Psoas muscle (tissue), 8 donors: Measurements from ENCODE around the gene TBC1D14. TPM values are rescaled to one million over a fixed set of nuclear protein-coding genes. Genes with fewer than 3 reads are reported as not detected.
A peak's percentile ranks its signal among the peaks of the same experiment; 100 is the strongest.

Experiments
- ATAC-seq, 4 donors: fragments of 200-7000 bp; cut with Tn5 transposase; one replicate each; pipeline ENCODE4 v1.9.1; 2020; ENCODE audit warnings: moderate library complexity in 3 of 4, mild to moderate bottlenecking in 2 of 4
- DNase-seq, 2 donors: peaks; one replicate each; pipeline ENCODE4 v3.0.0-alpha.2; 2020
- H3K27ac ChIP-seq: fragments of 200-600 bp; one replicate; pipeline ENCODE4 v1.8.0; 2022
- H3K27me3 ChIP-seq, 3 donors: fragments of 200-600 bp in 1 of 3; one replicate each; pipeline versions ENCODE4 v1.6.1 to v1.8.0; 2013 to 2022; ENCODE audit warnings: low read length in 2 of 3, mild to moderate bottlenecking in 2 of 3, moderate library complexity in 1 of 3; ENCODE audit not compliant: insufficient read depth in 3 of 3
- H3K36me3 ChIP-seq, 2 donors: fragments of 200-600 bp in 1 of 2; one replicate each; pipeline versions ENCODE4 v1.6.1 to v1.8.0; 2013 to 2022; ENCODE audit warnings: low read depth in 1 of 2, mild to moderate bottlenecking in 1 of 2, moderate library complexity in 1 of 2; ENCODE audit not compliant: insufficient read depth in 1 of 2
- H3K4me1 ChIP-seq: fragments of 200-600 bp; one replicate; pipeline ENCODE4 v1.8.0; 2022
- H3K4me3 ChIP-seq: fragments of 200-600 bp; one replicate; pipeline ENCODE4 v1.8.0; 2022; ENCODE audit warnings: mild to moderate bottlenecking
- H3K9me3 ChIP-seq: fragments of 200-600 bp; one replicate; pipeline ENCODE4 v1.8.0; 2022
- WGBS, 3 donors: extraction: QIAGEN DNeasy Blood & Tissue Kit; methylation state at CpG; one replicate each; pipeline versions ENCODE4 v1.1.6 to v1.1.7; 2013; 5-methylcytosine and 5-hydroxymethylcytosine counted together
- intact Hi-C, 2 donors: fragments of 100-400 bp; cut with DNase I; formaldehyde crosslinking; loops; one replicate each; pipeline versions ENCODE4 v1.11.0 to v1.14.2; 2022
- polyA plus RNA-seq, 3 donors: library from polyadenylated mRNA; stranded (reverse); fragments of 200-250 nt; gene quantifications; one replicate each; pipeline ENCODE4 v1.2.3, GENCODE V29; 2013
- total RNA-seq, 4 donors: library from RNA; stranded (reverse); fragmentation: NEBNext Ultra II Directional in 2 of 4; extraction: Animal tissue kit (Norgen Biotek cat#: 25700) in 2 of 4; gene quantifications; one replicate each; pipeline versions ENCODE4 v1.2.1 to v1.2.4, GENCODE V29; 2021 to 2023
- TF ChIP-seq, protein P1 (sequence below): fragments of 200-600 bp; IDR thresholded peaks from one replicate; pipeline ENCODE4 v1.8.0; 2022; ENCODE audit warnings: antibody characterized with exemption
- donor health status: healthy with polysubstance abuse.
- donor health status: DM: no; HTN: no; CAD: no; lungs with moderate emphysema.
- donor health status: Bipolar disorder and iron deficiency.
- donor health status: healthy.
- donor health status: DM: yes; HTN: yes; CAD: no.
- donor health status: DM: no; HTN: no; CAD: no.
- donor health status: DM: no; HTN: no; CAD: no.
- donor health status: DM: yes; HTN: yes; CAD: no.

Gene TBC1D14
- total and polyA plus RNA-seq, 7 donors = 14.7 to 45.5 (median 33.1) TPM

DNA sequence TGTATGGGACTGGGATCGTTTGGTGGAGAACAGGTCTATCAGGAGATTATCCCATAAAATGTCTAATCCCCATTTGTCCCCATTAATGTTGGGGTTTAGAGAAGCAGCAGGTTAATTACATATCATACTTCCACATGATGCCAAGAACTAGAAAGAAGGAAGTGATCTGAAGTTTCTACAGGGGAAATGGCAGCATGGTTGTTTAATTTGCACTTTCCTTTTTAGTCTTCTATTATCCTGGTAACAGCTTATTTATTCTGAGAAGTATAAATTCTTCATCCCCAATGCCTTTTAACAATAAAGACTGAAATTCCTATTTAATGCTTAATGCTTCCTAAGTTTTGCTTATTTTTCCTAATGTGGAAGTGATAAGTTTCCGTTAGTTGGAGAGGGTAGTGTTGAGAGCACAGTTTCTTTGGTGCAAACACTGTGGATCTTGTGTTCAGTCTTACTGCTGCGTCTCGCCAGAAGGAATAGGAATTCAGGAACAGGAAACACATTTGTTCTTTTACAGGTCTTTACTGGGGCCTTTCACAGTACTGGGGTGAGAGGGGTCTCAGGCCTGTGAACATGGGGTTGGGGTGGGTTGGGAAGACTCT is 74.0 kb downstream of the TBC1D14 start:
- Histone ChIP-seq H3K27ac (peak overlapping the region; percentile 43), H3K36me3 (no peaks in the 10 kb centered on the region), H3K4me1 (peaks cover 45% of the 10 kb centered on the region), H3K4me3 (no peak overlapping the region), H3K27me3 (no peaks in the 10 kb centered on the region), H3K9me3 (no peaks in the 10 kb centered on the region)
- TF ChIP-seq, protein P1, sequence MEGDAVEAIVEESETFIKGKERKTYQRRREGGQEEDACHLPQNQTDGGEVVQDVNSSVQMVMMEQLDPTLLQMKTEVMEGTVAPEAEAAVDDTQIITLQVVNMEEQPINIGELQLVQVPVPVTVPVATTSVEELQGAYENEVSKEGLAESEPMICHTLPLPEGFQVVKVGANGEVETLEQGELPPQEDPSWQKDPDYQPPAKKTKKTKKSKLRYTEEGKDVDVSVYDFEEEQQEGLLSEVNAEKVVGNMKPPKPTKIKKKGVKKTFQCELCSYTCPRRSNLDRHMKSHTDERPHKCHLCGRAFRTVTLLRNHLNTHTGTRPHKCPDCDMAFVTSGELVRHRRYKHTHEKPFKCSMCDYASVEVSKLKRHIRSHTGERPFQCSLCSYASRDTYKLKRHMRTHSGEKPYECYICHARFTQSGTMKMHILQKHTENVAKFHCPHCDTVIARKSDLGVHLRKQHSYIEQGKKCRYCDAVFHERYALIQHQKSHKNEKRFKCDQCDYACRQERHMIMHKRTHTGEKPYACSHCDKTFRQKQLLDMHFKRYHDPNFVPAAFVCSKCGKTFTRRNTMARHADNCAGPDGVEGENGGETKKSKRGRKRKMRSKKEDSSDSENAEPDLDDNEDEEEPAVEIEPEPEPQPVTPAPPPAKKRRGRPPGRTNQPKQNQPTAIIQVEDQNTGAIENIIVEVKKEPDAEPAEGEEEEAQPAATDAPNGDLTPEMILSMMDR = no peak
- DNase-seq (no peak), ATAC-seq (no peak)
- 66 to 74% (median 73%) methylated on average over 4 of the region's 4 CpGs for WGBS, 3 donors
- intact Hi-C loops = loop anchor here in 1 of 2 donors (10.0 kb wide), 1 partner anchor 269 kb away; the partner anchor contains the start of gene BLOC1S4

DNA sequence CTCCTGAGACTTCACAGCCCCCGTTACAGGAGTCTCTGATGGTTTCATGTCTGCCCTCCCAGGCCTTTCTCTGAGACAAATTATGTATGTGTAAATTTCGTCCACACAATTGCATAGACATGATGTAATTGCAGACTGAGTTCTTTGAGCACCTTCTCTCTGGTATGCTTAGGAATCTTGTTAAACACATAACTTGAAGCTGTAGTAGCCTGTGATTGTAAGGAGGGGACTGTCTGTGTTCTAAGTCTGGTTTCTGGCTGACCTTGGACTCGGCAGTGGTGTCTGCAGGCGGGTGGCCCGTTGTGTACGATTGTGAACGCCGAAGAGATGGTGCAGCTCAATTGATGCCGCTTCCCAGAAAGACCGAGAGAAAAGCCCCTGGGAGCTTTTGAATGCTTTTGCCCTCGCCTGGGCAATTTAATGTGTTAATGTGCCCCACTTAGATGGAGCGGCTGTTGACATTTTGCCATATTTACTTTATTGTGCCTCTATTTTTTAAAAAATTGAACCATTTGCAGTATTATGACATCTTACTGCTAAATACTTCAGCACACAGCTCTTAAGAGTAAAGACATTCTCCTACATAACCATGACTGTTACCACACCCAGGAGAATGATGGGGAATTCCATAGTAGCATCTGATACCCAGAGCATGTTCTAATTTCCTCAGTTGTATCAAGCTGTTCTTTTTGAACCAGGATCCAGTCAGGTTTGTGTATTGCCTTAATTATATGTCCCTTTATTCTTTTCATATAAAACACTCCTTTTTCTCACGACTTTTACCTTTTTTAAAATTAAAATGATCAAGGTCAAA is 75.2 kb downstream of the TBC1D14 start:
- Histone ChIP-seq H3K9me3 (no peaks in the 10 kb centered on the region), H3K4me3 (peak overlapping the region; percentile 67), H3K27me3 (no peaks in the 10 kb centered on the region), H3K4me1 (peaks cover 56% of the 10 kb centered on the region), H3K36me3 (no peaks in the 10 kb centered on the region), H3K27ac (peak overlapping the region; percentile 87)
- WGBS, 3 donors = 50 to 68% (median 57%) methylated on average over 13 of the region's 13 CpGs
- no peak for ATAC-seq
- intact Hi-C loops = loop anchor here (5.0 to 10.0 kb wide), 5 partner anchors 57 to 270 kb away; partner anchors contain the start of genes BLOC1S4 (in 1 of the 2), GRPEL1 (in 1 of the 2) and TADA2B (in 1 of the 2)
- DNase-seq = no peak
- TF ChIP-seq, protein P1 = no peak

DNA sequence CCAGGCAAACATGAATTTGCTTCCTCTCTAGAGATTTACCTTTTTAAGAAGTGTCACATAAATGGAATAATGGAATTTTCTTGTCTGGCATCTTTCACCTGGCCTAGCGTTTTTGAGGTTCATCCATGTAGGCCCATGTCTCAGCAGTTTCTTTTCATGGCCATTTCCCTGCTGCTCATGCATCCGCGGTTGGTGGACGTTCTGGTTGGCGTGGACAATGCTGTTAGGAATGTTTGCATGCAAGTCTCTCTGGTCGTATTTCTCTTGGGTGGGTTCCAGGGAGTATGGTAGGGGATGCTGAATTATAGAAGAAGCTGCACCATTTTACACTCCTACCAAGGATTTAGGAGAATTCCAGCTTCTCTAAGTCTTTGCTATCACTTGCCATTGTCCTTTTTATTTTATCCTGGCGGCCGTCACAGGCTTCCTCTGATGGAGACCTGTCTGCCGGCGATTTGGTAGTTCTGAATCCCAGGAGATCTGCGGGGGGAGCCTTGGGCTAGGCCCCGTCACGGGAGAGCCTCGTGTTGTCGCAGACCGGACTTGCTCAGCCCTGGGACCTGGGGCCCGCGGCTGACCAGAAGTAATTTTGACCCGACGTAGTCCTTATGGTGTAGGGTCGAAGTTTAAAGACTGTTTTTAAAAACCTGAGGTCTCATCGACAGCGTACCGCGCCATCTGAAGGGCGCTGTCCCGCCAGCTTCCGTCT is 76.6 kb downstream of the TBC1D14 start:
- TF ChIP-seq, protein P1 = no peak
- DNase-seq (peak in 1 of 2 donors; percentile 81), ATAC-seq (peak; percentile 60 to 76 (median 62))
- Histone ChIP-seq H3K4me3 (peak overlapping the region; percentile 67), H3K27me3 (no peaks in the 10 kb centered on the region), H3K36me3 (no peaks in the 10 kb centered on the region), H3K4me1 (peaks cover 70% of the 10 kb centered on the region), H3K27ac (peak overlapping the region; percentile 87), H3K9me3 (no peaks in the 10 kb centered on the region)
- intact Hi-C loops = loop anchor here (1.0 to 10.0 kb wide), 7 partner anchors 56 to 271 kb away; partner anchors contain the start of genes BLOC1S4 (in 2 of the 2), GRPEL1 (in 1 of the 2), TADA2B (in 1 of the 2) and TBC1D14 (in 1 of the 2)
- WGBS, 3 donors = 1 to 2% (median 1%) methylated on average over 28 of the region's 28 CpGs

DNA sequence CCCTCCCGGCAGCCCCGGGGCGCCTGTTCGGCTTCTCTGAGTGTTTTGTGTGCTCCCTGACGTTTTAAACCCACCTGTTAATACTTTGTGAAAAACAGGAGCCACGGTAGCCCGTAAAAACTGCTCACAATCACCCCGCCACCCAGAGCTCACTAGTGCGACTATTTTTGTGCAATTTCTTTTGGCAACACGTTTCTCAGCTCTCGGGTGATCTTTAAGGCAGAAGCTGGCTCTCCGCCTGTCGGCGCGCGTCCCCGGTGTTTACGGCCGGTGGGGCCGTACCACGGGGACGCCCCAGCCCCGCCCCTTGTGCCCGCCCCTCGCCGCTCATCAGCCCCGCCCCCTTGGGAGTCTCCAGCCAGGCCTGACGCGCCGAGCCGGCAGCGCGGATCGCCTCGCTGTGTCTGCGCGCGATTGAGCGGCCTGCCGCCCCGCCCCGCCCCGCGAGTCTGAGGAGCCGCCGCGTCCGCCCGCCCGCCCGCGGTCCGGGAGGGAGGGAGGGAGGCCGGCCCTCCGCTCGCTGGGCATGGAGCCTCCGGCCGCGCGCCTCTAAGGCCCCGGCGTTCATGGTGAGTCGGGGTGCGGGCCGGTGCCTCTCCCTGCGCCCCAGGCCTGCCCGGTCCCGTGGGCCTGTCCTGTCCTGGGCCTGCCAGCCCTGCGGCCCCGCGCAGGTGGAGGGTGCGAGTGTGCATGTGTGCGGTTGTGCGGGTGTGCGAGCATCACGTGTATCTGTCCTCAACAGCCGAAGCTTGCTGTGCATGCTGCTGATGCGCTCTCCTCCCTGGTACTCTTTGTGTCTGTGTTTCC is 77.4 kb downstream of the TBC1D14 start:
- whole genome bisulfite sequencing, 3 donors = 0 to 1% (median 1%) methylated on average over 48 to 78 of the region's 78 CpGs
- peak; percentile 93 to 97 (median 96) for ATAC-seq
- intact Hi-C loops = loop anchor here (1.0 to 10.0 kb wide), 7 partner anchors 55 to 272 kb away; partner anchors contain the start of genes BLOC1S4 (in 2 of the 2), GRPEL1 (in 1 of the 2), TADA2B (in 1 of the 2) and TBC1D14 (in 1 of the 2)
- peak; percentile 96 to 98 for DNase-seq
- no peaks in the 10 kb centered on the region for H3K9me3 ChIP-seq
- H3K27ac ChIP-seq = peak overlapping the region; percentile 87
- peaks cover 75% of the 10 kb centered on the region for H3K4me1 ChIP-seq
- TF ChIP-seq, protein P1 = no peak
- H3K36me3 ChIP-seq = no peaks in the 10 kb centered on the region
- peak overlapping the region; percentile 67 for H3K4me3 ChIP-seq
- no peaks in the 10 kb centered on the region for H3K27me3 ChIP-seq
